ENCODE results near the gene MTUS2.

Gene MTUS2

GRCh38 chr13:29239653-29240525 lies 419.8 kb downstream of the MTUS2 start:
- DNase-seq (ENCODE audit: low read depth), result no peak

- no peak for DNase-seq (ENCODE audit: low read depth)
Measured at GRCh38 chr13:29254626-29255370, 434.7 kb downstream of the MTUS2 start.

- no peak for DNase-seq (ENCODE audit: low read depth)
Measured at GRCh38 chr13:29255567-29255966, 435.4 kb downstream of the MTUS2 start.

- DNase-seq (ENCODE audit: low read depth), result no peak
Measured at GRCh38 chr13:29260684-29261083, 440.5 kb downstream of the MTUS2 start.

- no peak for DNase-seq (ENCODE audit: low read depth)
Measured at GRCh38 chr13:29266261-29266660, 446.1 kb downstream of the MTUS2 start.

GRCh38 chr13:29266756-29267733 lies 446.9 kb downstream of the MTUS2 start:
- no peak for DNase-seq (ENCODE audit: low read depth)

- no peak for DNase-seq (ENCODE audit: low read depth)
Measured at GRCh38 chr13:29270271-29270985, 450.3 kb downstream of the MTUS2 start.

- no peak for DNase-seq (ENCODE audit: low read depth)
Measured at GRCh38 chr13:29271606-29272005, 451.5 kb downstream of the MTUS2 start.

GRCh38 chr13:29279356-29280254 lies 459.5 kb downstream of the MTUS2 start:
- no peak for DNase-seq (ENCODE audit: low read depth)

- no peak for DNase-seq (ENCODE audit: low read depth)
Measured at GRCh38 chr13:29281932-29282495, 461.9 kb downstream of the MTUS2 start.

- DNase-seq (ENCODE audit: low read depth), result no peak
Measured at GRCh38 chr13:29284726-29285125, 464.6 kb downstream of the MTUS2 start.

GRCh38 chr13:29287237-29287636 lies 467.1 kb downstream of the MTUS2 start:
- DNase-seq (ENCODE audit: low read depth), result no peak

- DNase-seq (ENCODE audit: low read depth), result no peak
Measured at GRCh38 chr13:29292045-29292444, 471.9 kb downstream of the MTUS2 start.

GRCh38 chr13:29294821-29295220 lies 474.7 kb downstream of the MTUS2 start:
- DNase-seq (ENCODE audit: low read depth), result no peak

GRCh38 chr13:29301027-29301426 lies 480.9 kb downstream of the MTUS2 start:
- DNase-seq (ENCODE audit: low read depth), result no peak

- DNase-seq (ENCODE audit: low read depth), result no peak
Measured at GRCh38 chr13:29304148-29304547, 484.0 kb downstream of the MTUS2 start.

- no peak for DNase-seq (ENCODE audit: low read depth)
Measured at GRCh38 chr13:29310806-29311205, 490.7 kb downstream of the MTUS2 start.

- DNase-seq (ENCODE audit: low read depth), result no peak
Measured at GRCh38 chr13:29315847-29316246, 495.7 kb downstream of the MTUS2 start.

- DNase-seq (ENCODE audit: low read depth), result no peak
Measured at GRCh38 chr13:29317828-29318227, 497.7 kb downstream of the MTUS2 start.

- DNase-seq (ENCODE audit: low read depth), result no peak
Measured at GRCh38 chr13:29318741-29319140, 498.6 kb downstream of the MTUS2 start.
